DOHH2 (cell line): ENCODE measurements around the gene LRRC10.

Experiments
- EZH2phosphoT487 ChIP-seq: fragments of 200-600 bp; sonication (generic); IDR thresholded peaks from 2 replicates; pipeline ENCODE4 v1.6.1; 2017; ENCODE audit warnings: borderline replicate concordance, mild to moderate bottlenecking, antibody characterized with exemption, low read length, moderate library complexity, mixed read lengths
- TF ChIP-seq, protein P1 (sequence below): fragments of 200-600 bp; sonication (generic); IDR thresholded peaks from one replicate; pipeline ENCODE4 v1.5.1; 2014; ENCODE audit warnings: antibody characterized with exemption, mild to moderate bottlenecking, low read depth, low read length; ENCODE audit not compliant: poor library complexity, severe bottlenecking

- TF ChIP-seq, protein P1, sequence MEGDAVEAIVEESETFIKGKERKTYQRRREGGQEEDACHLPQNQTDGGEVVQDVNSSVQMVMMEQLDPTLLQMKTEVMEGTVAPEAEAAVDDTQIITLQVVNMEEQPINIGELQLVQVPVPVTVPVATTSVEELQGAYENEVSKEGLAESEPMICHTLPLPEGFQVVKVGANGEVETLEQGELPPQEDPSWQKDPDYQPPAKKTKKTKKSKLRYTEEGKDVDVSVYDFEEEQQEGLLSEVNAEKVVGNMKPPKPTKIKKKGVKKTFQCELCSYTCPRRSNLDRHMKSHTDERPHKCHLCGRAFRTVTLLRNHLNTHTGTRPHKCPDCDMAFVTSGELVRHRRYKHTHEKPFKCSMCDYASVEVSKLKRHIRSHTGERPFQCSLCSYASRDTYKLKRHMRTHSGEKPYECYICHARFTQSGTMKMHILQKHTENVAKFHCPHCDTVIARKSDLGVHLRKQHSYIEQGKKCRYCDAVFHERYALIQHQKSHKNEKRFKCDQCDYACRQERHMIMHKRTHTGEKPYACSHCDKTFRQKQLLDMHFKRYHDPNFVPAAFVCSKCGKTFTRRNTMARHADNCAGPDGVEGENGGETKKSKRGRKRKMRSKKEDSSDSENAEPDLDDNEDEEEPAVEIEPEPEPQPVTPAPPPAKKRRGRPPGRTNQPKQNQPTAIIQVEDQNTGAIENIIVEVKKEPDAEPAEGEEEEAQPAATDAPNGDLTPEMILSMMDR: no peak
- no peak for TF ChIP-seq EZH2phosphoT487
Measured at GRCh38 chr12:69655616-69656340, 45.1 kb upstream of the LRRC10 start.
